ENCODE results near the gene IFT88. TPM values are rescaled to one million over a fixed set of nuclear protein-coding genes. Genes with fewer than 3 reads are reported as not detected.
A peak's percentile ranks its signal among the peaks of the same experiment; 100 is the strongest.

IFT88 gene
- polyA plus RNA-seq, 1 of the 3 experiments (the other 2 are of a cell fraction) = 6.2 TPM

DNA sequence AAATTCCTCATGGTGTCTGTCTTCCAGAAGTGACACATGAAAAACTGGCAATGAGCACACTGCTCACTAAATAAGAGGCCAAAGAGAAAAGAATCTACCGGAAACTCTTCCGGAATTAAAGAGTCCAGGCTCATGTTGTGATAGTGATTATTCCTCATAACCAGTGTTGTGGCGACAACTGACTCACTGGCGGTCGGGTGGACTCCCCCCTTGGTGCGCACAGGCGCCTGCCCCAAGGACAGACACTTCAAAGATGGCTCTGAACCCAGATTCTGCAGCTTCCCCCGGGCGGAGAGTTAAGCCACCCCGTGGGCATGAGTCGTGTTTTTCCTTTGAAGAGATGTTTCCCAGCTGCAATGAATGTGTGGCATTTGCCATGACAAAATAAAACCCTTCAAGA, 146.8 kb downstream of the IFT88 start:
- H3K36me3 ChIP-seq (replicated peaks in 1 of 2; ENCODE audit: control insufficient read depth in 1 of 2, insufficient read depth in 2 of 2, low read length in 1 of 2) = no peaks in the 10 kb centered on the region
- H2AFZ ChIP-seq (ENCODE audit: low read depth) = peak overlapping the region; percentile 8; the same call in 1 of the 2 replicates
- ChIA-PET POLR2A (no interaction called here), CTCF (interaction anchor here (0.7 to 7.3 kb wide), 9 partner anchors 8 to 212 kb away, joined by 3 to 76 read pairs (median 4); no protein-coding TSS in a partner anchor)
- peaks cover 27% of the 10 kb centered on the region for H3F3A ChIP-seq (replicated peaks; ENCODE audit: insufficient read depth)
- no peaks in the 10 kb centered on the region for H4K20me1 ChIP-seq (ENCODE audit: insufficient read depth)
- no peaks in the 10 kb centered on the region for H3K9me2 ChIP-seq
- 23% methylated on average over 5 of the region's 11 CpGs for WGBS (ENCODE audit: low lambda C conversion rate)
- no peaks in the 10 kb centered on the region for H3K79me2 ChIP-seq (ENCODE audit: insufficient read depth)
- H3K4me3 ChIP-seq (ENCODE audit: low read depth in 2 of 2, low read length in 1 of 2) = no peak overlapping the region
- H3K27me3 ChIP-seq (ENCODE audit: insufficient read depth) = no peaks in the 10 kb centered on the region
- H3K9ac ChIP-seq = peak overlapping the region; percentile 46; the same call in 1 of the 2 replicates
- peaks cover 0 to 27% of the 10 kb centered on the region in 2 experiments; a peak in 3 of 4 replicates for H3K4me1 ChIP-seq (ENCODE audit: control insufficient read depth in 1 of 2, insufficient read depth in 2 of 2, low read depth in 1 of 2, low read length in 1 of 2)
- H3K4me2 ChIP-seq = peak overlapping the region; percentile 59
- H3K9me3 ChIP-seq = no peaks in the 10 kb centered on the region
- no peak for DNase-seq
- peak overlapping the region in 1 of 2 experiments; percentile 86; a peak in 3 of 4 replicates for H3K27ac ChIP-seq (ENCODE audit: low read depth in 2 of 2, low read length in 1 of 2)
- TF ChIP-seq FOXM1 (IDR thresholded peaks at IDR 0.05; ENCODE audit: low read depth) (peak; percentile 49; the same call in 1 of the 2 replicates), ELF1 (IDR thresholded peaks at IDR 0.05) (no peak), POLR2AphosphoS5 (IDR thresholded peaks at IDR 0.05; ENCODE audit: low read depth, low read length) (no peak), EZH2phosphoT487 (IDR thresholded peaks at IDR 0.05; ENCODE audit: borderline replicate concordance, low read depth) (no peak), SIN3A (IDR thresholded peaks at IDR 0.05; ENCODE audit: borderline replicate concordance, low read depth, low read length) (no peak), TEAD4 (IDR thresholded peaks at IDR 0.05; ENCODE audit: borderline replicate concordance, insufficient read depth) (peak; percentile 33; the same call in 1 of the 2 replicates), NRF1 (IDR thresholded peaks at IDR 0.05; ENCODE audit: low read depth, low read length) (no peak), NFIC (IDR thresholded peaks at IDR 0.05; ENCODE audit: borderline replicate concordance) (peak; percentile 36; the same call in 1 of the 2 replicates), YY1 (IDR thresholded peaks at IDR 0.05; ENCODE audit: low read depth) (no peak), CHD2 (IDR thresholded peaks at IDR 0.05; ENCODE audit: low read length, partially characterized antibody) (no peak), RXRA (IDR thresholded peaks at IDR 0.05; ENCODE audit: borderline replicate concordance, low read depth) (no peak), SMC3 (IDR thresholded peaks at IDR 0.05; ENCODE audit: low read depth, low read length) (no peak), RAD21 (IDR thresholded peaks at IDR 0.05; ENCODE audit: low read length) (no peak), MXI1 (IDR thresholded peaks at IDR 0.05; ENCODE audit: low read depth, low read length) (no peak), JUND (IDR thresholded peaks at IDR 0.05) (no peak; the same call in 1 of the 2 replicates), FOSL2 (IDR thresholded peaks at IDR 0.05; ENCODE audit: borderline replicate concordance, low read depth) (peak; percentile 18; the same call in 1 of the 2 replicates), TCF12 (IDR thresholded peaks at IDR 0.05) (peak; percentile 60), MEF2A (IDR thresholded peaks at IDR 0.05; ENCODE audit: borderline replicate concordance, low read depth) (no peak), GATA2 (CRISPR knock-in tag; IDR thresholded peaks at IDR 0.05) (no peak), RCOR1 (IDR thresholded peaks at IDR 0.05; ENCODE audit: low read length) (no peak), FOXJ3 (CRISPR knock-in tag; IDR thresholded peaks at IDR 0.05) (no peak), EP300 (IDR thresholded peaks at IDR 0.05; ENCODE audit: borderline replicate concordance in 1 of 2, low read depth in 1 of 2, low read length in 1 of 2) (no peak), GABPA (IDR thresholded peaks at IDR 0.05; ENCODE audit: low read depth) (no peak)
- TF ChIP-seq, protein P1, sequence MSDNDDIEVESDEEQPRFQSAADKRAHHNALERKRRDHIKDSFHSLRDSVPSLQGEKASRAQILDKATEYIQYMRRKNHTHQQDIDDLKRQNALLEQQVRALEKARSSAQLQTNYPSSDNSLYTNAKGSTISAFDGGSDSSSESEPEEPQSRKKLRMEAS (IDR thresholded peaks at IDR 0.05; ENCODE audit: low read depth) = peak; percentile 56
- TF ChIP-seq, protein P2, sequence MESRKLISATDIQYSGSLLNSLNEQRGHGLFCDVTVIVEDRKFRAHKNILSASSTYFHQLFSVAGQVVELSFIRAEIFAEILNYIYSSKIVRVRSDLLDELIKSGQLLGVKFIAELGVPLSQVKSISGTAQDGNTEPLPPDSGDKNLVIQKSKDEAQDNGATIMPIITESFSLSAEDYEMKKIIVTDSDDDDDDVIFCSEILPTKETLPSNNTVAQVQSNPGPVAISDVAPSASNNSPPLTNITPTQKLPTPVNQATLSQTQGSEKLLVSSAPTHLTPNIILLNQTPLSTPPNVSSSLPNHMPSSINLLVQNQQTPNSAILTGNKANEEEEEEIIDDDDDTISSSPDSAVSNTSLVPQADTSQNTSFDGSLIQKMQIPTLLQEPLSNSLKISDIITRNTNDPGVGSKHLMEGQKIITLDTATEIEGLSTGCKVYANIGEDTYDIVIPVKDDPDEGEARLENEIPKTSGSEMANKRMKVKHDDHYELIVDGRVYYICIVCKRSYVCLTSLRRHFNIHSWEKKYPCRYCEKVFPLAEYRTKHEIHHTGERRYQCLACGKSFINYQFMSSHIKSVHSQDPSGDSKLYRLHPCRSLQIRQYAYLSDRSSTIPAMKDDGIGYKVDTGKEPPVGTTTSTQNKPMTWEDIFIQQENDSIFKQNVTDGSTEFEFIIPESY (IDR thresholded peaks at IDR 0.05; ENCODE audit: borderline replicate concordance, low read depth) = peak; percentile 54; the same call in 1 of the 2 replicates
- TF ChIP-seq, protein P3, sequence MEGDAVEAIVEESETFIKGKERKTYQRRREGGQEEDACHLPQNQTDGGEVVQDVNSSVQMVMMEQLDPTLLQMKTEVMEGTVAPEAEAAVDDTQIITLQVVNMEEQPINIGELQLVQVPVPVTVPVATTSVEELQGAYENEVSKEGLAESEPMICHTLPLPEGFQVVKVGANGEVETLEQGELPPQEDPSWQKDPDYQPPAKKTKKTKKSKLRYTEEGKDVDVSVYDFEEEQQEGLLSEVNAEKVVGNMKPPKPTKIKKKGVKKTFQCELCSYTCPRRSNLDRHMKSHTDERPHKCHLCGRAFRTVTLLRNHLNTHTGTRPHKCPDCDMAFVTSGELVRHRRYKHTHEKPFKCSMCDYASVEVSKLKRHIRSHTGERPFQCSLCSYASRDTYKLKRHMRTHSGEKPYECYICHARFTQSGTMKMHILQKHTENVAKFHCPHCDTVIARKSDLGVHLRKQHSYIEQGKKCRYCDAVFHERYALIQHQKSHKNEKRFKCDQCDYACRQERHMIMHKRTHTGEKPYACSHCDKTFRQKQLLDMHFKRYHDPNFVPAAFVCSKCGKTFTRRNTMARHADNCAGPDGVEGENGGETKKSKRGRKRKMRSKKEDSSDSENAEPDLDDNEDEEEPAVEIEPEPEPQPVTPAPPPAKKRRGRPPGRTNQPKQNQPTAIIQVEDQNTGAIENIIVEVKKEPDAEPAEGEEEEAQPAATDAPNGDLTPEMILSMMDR (IDR thresholded peaks at IDR 0.05) = no peak
- TF ChIP-seq, protein P4, sequence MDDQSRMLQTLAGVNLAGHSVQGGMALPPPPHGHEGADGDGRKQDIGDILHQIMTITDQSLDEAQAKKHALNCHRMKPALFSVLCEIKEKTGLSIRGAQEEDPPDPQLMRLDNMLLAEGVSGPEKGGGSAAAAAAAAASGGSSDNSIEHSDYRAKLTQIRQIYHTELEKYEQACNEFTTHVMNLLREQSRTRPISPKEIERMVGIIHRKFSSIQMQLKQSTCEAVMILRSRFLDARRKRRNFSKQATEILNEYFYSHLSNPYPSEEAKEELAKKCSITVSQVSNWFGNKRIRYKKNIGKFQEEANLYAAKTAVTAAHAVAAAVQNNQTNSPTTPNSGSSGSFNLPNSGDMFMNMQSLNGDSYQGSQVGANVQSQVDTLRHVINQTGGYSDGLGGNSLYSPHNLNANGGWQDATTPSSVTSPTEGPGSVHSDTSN (IDR thresholded peaks at IDR 0.05) = peak; percentile 53
- TF ChIP-seq, protein P5, sequence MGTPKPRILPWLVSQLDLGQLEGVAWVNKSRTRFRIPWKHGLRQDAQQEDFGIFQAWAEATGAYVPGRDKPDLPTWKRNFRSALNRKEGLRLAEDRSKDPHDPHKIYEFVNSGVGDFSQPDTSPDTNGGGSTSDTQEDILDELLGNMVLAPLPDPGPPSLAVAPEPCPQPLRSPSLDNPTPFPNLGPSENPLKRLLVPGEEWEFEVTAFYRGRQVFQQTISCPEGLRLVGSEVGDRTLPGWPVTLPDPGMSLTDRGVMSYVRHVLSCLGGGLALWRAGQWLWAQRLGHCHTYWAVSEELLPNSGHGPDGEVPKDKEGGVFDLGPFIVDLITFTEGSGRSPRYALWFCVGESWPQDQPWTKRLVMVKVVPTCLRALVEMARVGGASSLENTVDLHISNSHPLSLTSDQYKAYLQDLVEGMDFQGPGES (IDR thresholded peaks at IDR 0.05; ENCODE audit: low read depth, low read length) = no peak
- TF ChIP-seq, protein P6, sequence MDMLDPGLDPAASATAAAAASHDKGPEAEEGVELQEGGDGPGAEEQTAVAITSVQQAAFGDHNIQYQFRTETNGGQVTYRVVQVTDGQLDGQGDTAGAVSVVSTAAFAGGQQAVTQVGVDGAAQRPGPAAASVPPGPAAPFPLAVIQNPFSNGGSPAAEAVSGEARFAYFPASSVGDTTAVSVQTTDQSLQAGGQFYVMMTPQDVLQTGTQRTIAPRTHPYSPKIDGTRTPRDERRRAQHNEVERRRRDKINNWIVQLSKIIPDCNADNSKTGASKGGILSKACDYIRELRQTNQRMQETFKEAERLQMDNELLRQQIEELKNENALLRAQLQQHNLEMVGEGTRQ (IDR thresholded peaks at IDR 0.05; ENCODE audit: borderline replicate concordance, low read depth, low read length) = no peak
